Measurements from ENCODE around the gene LIMD2.

- TF ChIP-seq POLR2A (IDR thresholded peaks at IDR 0.05; ENCODE audit: low read depth, low read length) (no peak), POLR2AphosphoS5 (IDR thresholded peaks at IDR 0.05; ENCODE audit: low read depth, low read length) (no peak), TAF1 (IDR thresholded peaks at IDR 0.05; ENCODE audit: borderline replicate concordance, low read depth, low read length) (no peak)
Observed at GRCh38 chr17:63685041-63685440, 14.9 kb downstream of the LIMD2 start.
